ENCODE measurements around the gene POGZ. TPM values are rescaled to one million over a fixed set of nuclear protein-coding genes. Genes with fewer than 3 reads are reported as not detected.

The POGZ gene
- total RNA-seq, 1 experiment from 2014 or later = 102 TPM

DNA sequence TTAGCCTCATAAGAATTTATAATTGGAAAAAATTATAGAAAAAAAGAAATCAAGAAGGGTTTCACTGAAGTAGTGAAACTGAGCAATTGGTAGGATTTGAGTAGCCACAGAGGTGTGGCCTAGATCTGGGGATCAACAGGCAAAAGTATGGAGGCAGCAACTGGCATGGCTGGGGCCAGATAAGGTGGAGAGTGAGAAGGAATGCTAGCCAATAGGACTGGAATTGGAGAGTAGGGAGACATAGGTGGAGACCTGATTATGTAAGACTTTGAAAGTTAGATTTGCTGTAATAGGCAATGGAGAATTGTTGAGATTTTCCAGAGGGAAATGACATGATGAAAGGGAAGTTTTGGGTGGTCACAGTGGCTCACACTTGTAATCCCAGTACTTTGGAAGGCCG, 27.3 kb upstream of the POGZ start:
- H3K9me3 Mint-ChIP-seq = peaks cover 4 to 6% of the 10 kb centered on the region in 2 experiments; a peak in 4 of 5 replicates
- H3K27ac ChIP-seq (ENCODE audit: insufficient read length, low read depth, low read length) = no peak overlapping the region
- H3K4me2 ChIP-seq (ENCODE audit: insufficient read depth, insufficient read length, low read length) = no peak overlapping the region
- H2BK5ac ChIP-seq (ENCODE audit: insufficient read length, low read length) = no peak overlapping the region
- H3K36me3 Mint-ChIP-seq (ENCODE audit: insufficient read depth in 1 of 3, low read depth in 3 of 3) = peaks cover 0 to 5% (median 0%) of the 10 kb centered on the region in 3 experiments; a peak in 2 of 7 replicates
- no peak overlapping the region for H2AK5ac ChIP-seq (ENCODE audit: insufficient read length, low read length)
- H3T11ph ChIP-seq (ENCODE audit: low read length) = no peak overlapping the region
- no peak overlapping the region for H4K8ac ChIP-seq (replicated peaks; ENCODE audit: insufficient read length, low read depth, low read length)
- H4K5ac ChIP-seq (ENCODE audit: insufficient read length, low read depth, low read length) = no peak overlapping the region
- no peak overlapping the region for H3K23ac ChIP-seq (ENCODE audit: insufficient read length, low read depth, low read length)
- H3K9me3 ChIP-seq (ENCODE audit: control insufficient read depth, low read depth, low read length) = no peaks in the 10 kb centered on the region
- no peaks in the 10 kb centered on the region for H3K23me2 ChIP-seq (ENCODE audit: insufficient read length, low read depth, low read length, poor library complexity, severe bottlenecking)
- H3K4me1 Mint-ChIP-seq = 0 out of 4 replicates have a peak, but pooled peaks cover 0 to 3% of the 10 kb centered on the region in 2 experiments
- no peak overlapping the region for H3K4me3 Mint-ChIP-seq
- no peak overlapping the region for H3K14ac ChIP-seq (ENCODE audit: insufficient read depth, low read length)
- no peak overlapping the region for H3K27ac Mint-ChIP-seq
- no peak overlapping the region for H3K18ac ChIP-seq (ENCODE audit: insufficient read length, low read depth, low read length)
- DNase-seq = no peak
- H2BK20ac ChIP-seq (ENCODE audit: low read depth, low read length, poor library complexity, severe bottlenecking) = no peak overlapping the region
- no peaks in the 10 kb centered on the region for H4K20me1 ChIP-seq (ENCODE audit: control insufficient read depth, insufficient read depth, insufficient read length)
- H3K79me2 ChIP-seq (ENCODE audit: insufficient read depth, low read length) = no peaks in the 10 kb centered on the region
- no peaks in the 10 kb centered on the region for H3K4me1 ChIP-seq (ENCODE audit: insufficient read depth, low read length)
- H3K79me1 ChIP-seq (ENCODE audit: insufficient read depth, low read depth, low read length, poor library complexity, severe bottlenecking) = no peaks in the 10 kb centered on the region
- H3K4ac ChIP-seq (ENCODE audit: low read depth, low read length) = no peak overlapping the region
- WGBS (ENCODE audit: extremely low coverage, insufficient read length, low lambda C conversion rate) = no CpG with 5 or more reads among the region's 1 CpG
- H4K91ac ChIP-seq (ENCODE audit: insufficient read length, low read depth, low read length) = no peak overlapping the region
- H3K27me3 ChIP-seq (ENCODE audit: insufficient read depth, low read length) = no peaks in the 10 kb centered on the region
- no peak overlapping the region for H2BK12ac ChIP-seq (ENCODE audit: insufficient read length, low read depth, low read length)
- H2BK15ac ChIP-seq (ENCODE audit: low read depth, low read length) = no peak overlapping the region
- no peak overlapping the region for H3K9ac ChIP-seq (ENCODE audit: extremely low read depth, insufficient read length, low read length)
- H2AFZ ChIP-seq (ENCODE audit: low read length) = no peak overlapping the region
- no peak overlapping the region for H2BK120ac ChIP-seq (ENCODE audit: low read depth, low read length, poor library complexity, severe bottlenecking)
- H3K27me3 Mint-ChIP-seq (ENCODE audit: low read depth) = peaks cover 1% of the 10 kb centered on the region; the same call in 1 of the 2 replicates
- no peak for TF ChIP-seq CTCF (conservative IDR thresholded peaks at IDR 0.05)
- no peak overlapping the region for H3K56ac ChIP-seq (ENCODE audit: insufficient read length, low read depth, low read length)

Data from H9 (cell line).